Stimulated activated CD8-positive, alpha-beta memory T cell treated with anti-CD3 and anti-CD28 coated beads, Interleukin-12 subunit alpha, Interleukin-12 subunit beta, amount 100 ng/mL, for 1 hour (primary cell): Measurements from ENCODE around the gene ARRDC1.

ENCODE experiments used
- DNase-seq: peaks from one replicate; pipeline ENCODE4 v3.0.0-alpha.2; 2020; ENCODE audit warnings: low read depth

Gene ARRDC1

DNA sequence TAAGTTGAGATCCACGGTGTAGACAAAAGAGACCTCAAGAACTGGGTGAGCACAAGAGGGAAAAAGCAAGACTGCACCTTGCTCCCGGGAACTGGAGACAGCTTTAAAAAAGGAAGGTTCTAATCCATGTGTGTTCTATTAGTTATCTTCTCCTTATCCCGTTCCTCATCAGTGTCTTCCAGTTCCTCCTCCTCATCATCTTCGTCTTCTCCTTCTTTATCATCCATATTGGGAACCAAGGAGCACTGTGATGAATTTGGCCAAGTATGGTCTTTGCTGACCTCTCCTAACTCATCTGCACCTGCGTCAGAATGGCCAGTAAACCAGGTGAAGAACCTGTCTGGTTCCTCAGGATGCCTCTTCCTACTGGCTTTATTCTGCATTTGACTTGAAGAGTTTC is 35.4 kb downstream of the ARRDC1 start:
- DNase-seq, result no peak

- no peak for DNase-seq
Measured at GRCh38 chr9:137642118-137642601, 36.7 kb downstream of the ARRDC1 start.

DNA sequence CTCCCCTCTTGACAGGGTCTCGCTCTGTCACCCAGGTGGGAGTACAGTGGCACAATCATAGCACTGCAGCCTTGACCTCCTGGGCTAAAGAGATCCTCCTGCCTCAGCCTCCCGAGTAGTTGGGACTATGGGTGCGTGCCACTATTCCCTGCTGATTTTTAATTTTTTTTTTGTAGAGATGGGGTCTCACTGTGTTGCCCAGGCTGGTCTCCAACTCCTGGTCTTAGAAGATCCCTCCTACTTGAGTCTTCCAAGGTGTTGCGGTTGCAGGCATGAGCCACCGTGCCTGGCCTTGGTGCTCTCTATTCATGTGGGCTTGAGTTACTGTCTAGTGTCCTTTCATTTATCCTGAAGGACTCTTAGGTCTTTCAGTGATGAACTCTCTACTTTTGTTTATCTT is 37.4 kb downstream of the ARRDC1 start:
- DNase-seq, result no peak

DNA sequence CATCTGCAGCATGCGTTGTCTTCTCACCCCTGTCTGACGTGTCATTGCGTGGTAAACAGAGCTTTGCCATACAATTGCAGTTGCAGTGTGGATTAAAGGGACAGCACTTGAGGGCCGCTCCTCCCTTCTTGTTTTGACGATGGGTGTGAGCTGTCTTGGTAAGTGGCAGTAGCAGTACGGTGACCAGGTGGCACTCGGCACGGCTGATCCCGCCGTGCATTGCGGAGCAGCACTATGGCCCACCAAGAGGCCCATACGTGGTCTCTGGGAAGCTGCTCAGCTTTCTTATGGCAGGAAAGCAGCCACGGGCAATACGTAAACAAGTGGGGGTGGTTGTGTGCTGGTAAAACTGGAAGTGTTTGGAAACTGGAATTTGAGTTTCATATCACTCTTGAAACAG is 38.4 kb downstream of the ARRDC1 start:
- no peak for DNase-seq

- DNase-seq, result no peak
Measured at GRCh38 chr9:137645211-137645610, 39.7 kb downstream of the ARRDC1 start.

- no peak for DNase-seq
Measured at GRCh38 chr9:137646341-137646740, 40.9 kb downstream of the ARRDC1 start.

GRCh38 chr9:137647096-137647714 is 41.7 kb downstream of the ARRDC1 start:
- DNase-seq, result no peak

DNA sequence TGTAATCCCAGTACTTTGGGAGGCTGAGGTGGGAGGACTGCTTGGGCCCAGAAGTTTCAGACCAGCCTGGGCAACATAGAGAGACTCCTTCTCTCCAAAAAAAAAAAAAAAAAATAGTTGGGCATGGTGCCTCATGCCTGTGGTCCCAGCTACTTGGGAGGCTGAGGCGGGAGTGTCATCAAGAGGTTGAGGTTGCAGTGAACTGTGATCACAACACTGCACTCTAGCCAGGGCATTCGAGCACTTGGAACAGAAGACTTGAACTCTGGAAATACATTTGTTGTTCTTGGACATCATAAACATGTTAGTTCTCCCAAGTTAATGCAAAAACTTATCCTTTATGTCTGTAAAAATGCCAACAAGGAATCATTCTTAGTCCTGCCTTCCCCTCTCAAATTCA is 42.9 kb downstream of the ARRDC1 start:
- no peak for DNase-seq

DNA sequence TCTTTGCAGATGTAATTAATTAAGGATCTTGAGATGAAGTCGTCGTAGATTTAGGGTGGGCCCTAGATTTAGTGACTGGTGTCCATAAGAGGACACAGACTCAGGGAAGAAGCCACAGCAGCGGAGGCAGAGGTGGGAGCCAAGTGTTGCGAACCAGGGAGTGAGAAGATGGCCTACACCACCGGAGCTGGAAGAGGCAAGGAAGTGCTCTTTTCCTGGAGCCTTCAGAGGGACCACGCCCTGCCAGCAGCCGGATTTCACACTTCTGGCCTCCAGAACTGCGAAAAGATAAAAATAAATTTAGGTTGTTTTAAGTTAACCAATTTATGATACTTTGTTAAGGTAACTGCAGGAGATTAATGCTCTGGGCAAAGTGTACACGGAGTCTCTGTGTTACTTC is 44.1 kb downstream of the ARRDC1 start:
- no peak for DNase-seq

- DNase-seq, result no peak
Measured at GRCh38 chr9:137650259-137650658, 44.8 kb downstream of the ARRDC1 start.

DNA sequence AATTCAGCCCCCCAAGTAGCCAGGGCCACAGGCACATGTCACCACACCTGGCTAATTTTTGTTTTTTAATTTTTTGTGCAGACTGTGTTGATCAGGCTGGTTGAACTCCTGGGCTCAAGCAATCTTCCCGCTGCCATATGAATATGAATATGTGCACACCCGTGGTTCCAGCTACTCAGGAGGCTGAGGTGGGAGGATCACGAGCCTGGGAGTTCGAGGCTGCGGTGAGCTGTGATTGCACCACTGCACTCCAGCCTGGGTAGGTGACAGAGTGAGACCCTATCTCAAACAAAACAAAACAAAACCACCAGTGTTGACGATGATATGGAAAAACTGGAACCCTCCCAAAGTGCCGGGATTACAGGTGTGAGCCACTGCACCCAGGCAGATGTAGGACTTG is 45.3 kb downstream of the ARRDC1 start:
- DNase-seq, result no peak

GRCh38 chr9:137656416-137656815 is 50.9 kb downstream of the ARRDC1 start:
- DNase-seq, result no peak

DNA sequence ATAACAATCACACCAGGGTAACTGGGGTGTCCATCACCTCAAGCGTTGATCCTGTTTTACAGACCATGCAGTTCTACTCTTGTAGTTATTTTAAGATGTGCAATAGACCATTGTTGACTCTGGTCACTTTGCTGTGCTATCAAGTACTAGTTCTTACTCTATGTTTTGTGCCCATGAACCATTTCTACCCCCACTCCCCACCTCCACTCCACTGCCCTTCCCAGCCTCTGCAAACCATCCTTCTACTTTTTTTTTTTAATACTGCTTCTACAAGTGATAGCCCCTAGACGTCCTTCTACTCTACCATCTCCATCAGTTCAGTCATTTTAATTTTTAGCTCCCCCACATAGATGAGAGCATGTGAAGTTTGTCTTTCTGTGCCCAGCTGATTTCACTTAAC is 52.1 kb downstream of the ARRDC1 start:
- DNase-seq, result no peak

DNA sequence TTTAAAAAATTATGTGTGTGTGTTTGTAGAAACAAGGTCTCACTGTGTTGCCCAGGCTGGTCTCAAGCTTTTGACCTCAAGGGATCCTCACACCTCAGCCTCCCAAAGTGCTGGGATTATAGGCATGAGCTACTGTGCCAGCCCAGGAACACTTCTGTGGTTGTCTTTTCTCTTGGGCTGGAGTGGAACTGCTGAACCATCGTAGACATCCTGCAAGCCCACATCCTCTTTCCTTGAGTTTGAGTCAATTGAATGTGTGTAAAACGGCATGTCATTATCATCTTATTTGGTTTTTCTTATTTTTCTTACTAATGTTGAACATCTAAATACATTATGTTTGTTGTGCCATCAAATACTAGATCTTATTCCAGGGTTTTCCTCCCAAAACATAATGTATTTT is 53.3 kb downstream of the ARRDC1 start:
- no peak for DNase-seq

- no peak for DNase-seq
Measured at GRCh38 chr9:137660144-137660543, 54.7 kb downstream of the ARRDC1 start.

DNA sequence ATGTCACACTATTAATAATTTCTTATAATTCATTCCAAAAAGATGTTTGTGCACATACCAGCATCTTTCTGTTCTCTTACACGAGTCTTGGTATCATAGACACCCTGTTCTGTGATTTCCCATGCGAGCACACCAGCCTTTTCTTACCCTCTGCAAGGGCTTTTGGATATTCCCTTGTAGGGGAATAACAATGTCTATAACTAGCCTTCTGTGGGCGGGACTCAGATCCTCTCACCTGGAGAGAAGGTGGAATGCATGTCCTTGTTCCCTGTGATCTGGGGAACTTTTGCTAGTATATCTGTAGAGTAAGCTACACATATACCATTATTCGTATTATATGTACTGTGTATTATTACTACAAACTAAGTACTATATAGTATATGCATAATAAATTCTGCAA is 58.1 kb downstream of the ARRDC1 start:
- DNase-seq, result no peak

GRCh38 chr9:137664676-137665075 is 59.2 kb downstream of the ARRDC1 start:
- no peak for DNase-seq
